DOHH2 (cell line): ENCODE measurements around the gene PLCB2.

Source experiments
- H3F3A ChIP-seq: fragments of 200-600 bp; sonication (generic), shearing (Covaris generic); 2 replicates; pipeline ENCODE4 v1.6.0; 2016; ENCODE audit warnings: antibody characterized with exemption, mild to moderate bottlenecking; ENCODE audit not compliant: control insufficient read depth, insufficient read depth
- H3K27ac ChIP-seq: fragments of 200-600 bp; sonication (generic); 2 replicates; pipeline ENCODE4 v1.5.1; 2014; ENCODE audit warnings: low read depth, mild to moderate bottlenecking, low read length, moderate library complexity
- H3K27me3 ChIP-seq: fragments of 200-600 bp; sonication (generic); 2 replicates; pipeline ENCODE4 v1.6.1; 2014; ENCODE audit warnings: mild to moderate bottlenecking, low read length, mixed read lengths; ENCODE audit not compliant: control insufficient read depth
- H3K36me3 ChIP-seq: fragments of 200-600 bp; sonication (generic); 2 replicates; pipeline ENCODE4 v1.6.1; 2014; ENCODE audit warnings: mild to moderate bottlenecking, low read length, moderate library complexity, mixed read lengths; ENCODE audit not compliant: control insufficient read depth
- H3K4me1 ChIP-seq: fragments of 200-600 bp; sonication (generic); 2 replicates; pipeline ENCODE4 v1.6.1; 2014; ENCODE audit warnings: mild to moderate bottlenecking, low read length, mixed read lengths; ENCODE audit not compliant: control insufficient read depth
- H3K4me2 ChIP-seq: fragments of 200-600 bp; sonication (generic); 2 replicates; pipeline ENCODE4 v1.6.0; 2014; ENCODE audit warnings: mild to moderate bottlenecking, low read length, moderate library complexity
- H3K4me3 ChIP-seq: fragments of 200-600 bp; sonication (generic); 2 replicates; pipeline ENCODE4 v1.5.1; 2014; ENCODE audit warnings: mild to moderate bottlenecking, low read length, mixed read lengths
- H3K79me2 ChIP-seq: fragments of 200-600 bp; sonication (generic); 2 replicates; pipeline ENCODE4 v1.6.1; 2014; ENCODE audit warnings: mild to moderate bottlenecking, low read length, mixed read lengths; ENCODE audit not compliant: control insufficient read depth
- H3K9me2 ChIP-seq: fragments of 200-600 bp; sonication (generic); replicated peaks from 2 replicates; pipeline ENCODE4 v1.6.1; 2014; ENCODE audit warnings: mild to moderate bottlenecking, low read length, mixed read lengths; ENCODE audit not compliant: control insufficient read depth
- H3K9me3 ChIP-seq: fragments of 200-600 bp; sonication (generic); 2 replicates; pipeline ENCODE4 v1.6.1; 2014; ENCODE audit warnings: antibody characterized with exemption, low read length, mixed read lengths; ENCODE audit not compliant: control insufficient read depth, insufficient read depth
- H4K20me1 ChIP-seq: fragments of 200-600 bp; sonication (generic); 2 replicates; pipeline ENCODE4 v1.6.0; 2014; ENCODE audit warnings: low read depth, mild to moderate bottlenecking, antibody characterized with exemption, low read length, moderate library complexity; ENCODE audit not compliant: control insufficient read depth, insufficient read depth
- EZH2phosphoT487 ChIP-seq: fragments of 200-600 bp; sonication (generic); IDR thresholded peaks from 2 replicates; pipeline ENCODE4 v1.6.1; 2017; ENCODE audit warnings: borderline replicate concordance, mild to moderate bottlenecking, antibody characterized with exemption, low read length, moderate library complexity, mixed read lengths
- TF ChIP-seq, protein P1 (sequence below): fragments of 200-600 bp; sonication (generic); IDR thresholded peaks from one replicate; pipeline ENCODE4 v1.5.1; 2014; ENCODE audit warnings: antibody characterized with exemption, mild to moderate bottlenecking, low read depth, low read length; ENCODE audit not compliant: poor library complexity, severe bottlenecking

PLCB2 gene

DNA sequence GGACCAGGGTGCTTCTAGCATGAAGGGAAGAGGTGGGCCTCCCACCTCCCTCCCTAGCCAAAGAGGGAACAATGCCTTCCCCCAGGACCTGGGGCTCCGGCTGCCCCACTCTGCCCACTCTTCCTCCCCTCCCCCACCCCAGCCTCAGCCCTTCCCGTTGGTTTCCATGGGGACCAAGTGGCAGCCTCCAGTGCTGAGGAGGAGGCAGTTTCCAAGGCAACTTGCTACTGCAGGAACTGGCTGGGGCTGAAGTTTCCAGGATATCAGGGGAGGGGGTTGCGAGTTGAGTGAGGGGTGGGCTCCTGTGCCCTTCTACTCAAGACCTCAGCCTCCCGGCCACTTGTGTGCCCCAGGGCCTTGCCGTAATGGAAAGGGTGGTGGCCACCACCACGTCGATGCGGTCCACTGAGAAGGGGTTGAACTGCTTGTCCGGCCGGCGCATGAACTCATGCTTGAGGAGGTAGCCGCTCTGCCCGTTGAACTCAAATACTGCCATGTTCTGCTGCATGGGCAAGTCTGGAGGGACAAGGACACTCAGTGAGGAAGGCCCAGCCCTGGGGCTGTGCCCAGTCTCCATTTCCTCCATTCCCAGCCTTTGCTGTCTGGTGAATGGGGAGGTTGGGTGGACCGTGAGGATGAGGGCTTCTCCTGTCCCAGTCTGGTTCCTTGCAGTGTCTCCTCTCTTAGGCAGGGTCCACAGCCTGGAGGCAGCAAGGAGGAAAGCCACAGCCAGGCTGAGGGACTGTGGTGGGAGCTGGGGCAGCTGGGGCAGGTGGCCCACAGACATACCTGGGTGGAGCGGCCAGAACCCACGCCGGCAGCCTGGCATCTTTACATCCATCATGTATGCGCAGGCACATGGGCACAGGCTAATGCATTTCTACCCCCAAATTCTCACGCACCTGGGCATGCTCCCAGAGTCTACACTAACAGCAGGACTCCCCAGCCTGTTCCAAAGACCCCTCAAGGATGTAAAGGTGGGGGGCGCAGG lies 13.5 kb downstream of the PLCB2 start:
- no peaks in the 10 kb centered on the region for H3F3A ChIP-seq
- no peak overlapping the region for H3K4me3 ChIP-seq
- TF ChIP-seq, protein P1, sequence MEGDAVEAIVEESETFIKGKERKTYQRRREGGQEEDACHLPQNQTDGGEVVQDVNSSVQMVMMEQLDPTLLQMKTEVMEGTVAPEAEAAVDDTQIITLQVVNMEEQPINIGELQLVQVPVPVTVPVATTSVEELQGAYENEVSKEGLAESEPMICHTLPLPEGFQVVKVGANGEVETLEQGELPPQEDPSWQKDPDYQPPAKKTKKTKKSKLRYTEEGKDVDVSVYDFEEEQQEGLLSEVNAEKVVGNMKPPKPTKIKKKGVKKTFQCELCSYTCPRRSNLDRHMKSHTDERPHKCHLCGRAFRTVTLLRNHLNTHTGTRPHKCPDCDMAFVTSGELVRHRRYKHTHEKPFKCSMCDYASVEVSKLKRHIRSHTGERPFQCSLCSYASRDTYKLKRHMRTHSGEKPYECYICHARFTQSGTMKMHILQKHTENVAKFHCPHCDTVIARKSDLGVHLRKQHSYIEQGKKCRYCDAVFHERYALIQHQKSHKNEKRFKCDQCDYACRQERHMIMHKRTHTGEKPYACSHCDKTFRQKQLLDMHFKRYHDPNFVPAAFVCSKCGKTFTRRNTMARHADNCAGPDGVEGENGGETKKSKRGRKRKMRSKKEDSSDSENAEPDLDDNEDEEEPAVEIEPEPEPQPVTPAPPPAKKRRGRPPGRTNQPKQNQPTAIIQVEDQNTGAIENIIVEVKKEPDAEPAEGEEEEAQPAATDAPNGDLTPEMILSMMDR: no peak
- no peak for TF ChIP-seq EZH2phosphoT487
- no peaks in the 10 kb centered on the region for H4K20me1 ChIP-seq
- H3K4me2 ChIP-seq: no peak overlapping the region
- no peaks in the 10 kb centered on the region for H3K79me2 ChIP-seq
- no peak overlapping the region for H3K27ac ChIP-seq
- H3K27me3 ChIP-seq: no peaks in the 10 kb centered on the region
- no peaks in the 10 kb centered on the region for H3K9me2 ChIP-seq
- peaks cover 11% of the 10 kb centered on the region for H3K4me1 ChIP-seq
- no peaks in the 10 kb centered on the region for H3K36me3 ChIP-seq
- H3K9me3 ChIP-seq: no peaks in the 10 kb centered on the region

DNA sequence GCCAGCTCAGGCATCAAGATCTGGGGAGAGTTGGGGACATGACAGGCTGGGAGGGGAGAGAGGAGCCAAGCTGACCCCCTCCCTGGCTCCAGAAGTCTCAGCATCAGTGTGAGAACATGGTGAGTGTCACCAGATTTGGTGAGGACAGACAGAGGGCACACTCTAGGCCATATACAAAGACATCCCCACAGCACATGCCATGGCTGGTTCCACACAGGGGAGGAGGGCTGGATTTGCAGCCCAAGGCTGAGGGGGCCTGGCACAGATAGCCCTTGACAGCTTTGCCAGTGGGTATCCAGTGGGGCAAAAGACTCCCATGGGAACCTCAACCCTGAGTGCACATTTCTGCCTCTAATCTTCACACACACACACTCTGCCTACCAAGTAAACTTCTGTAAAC lies 14.7 kb downstream of the PLCB2 start:
- no peak for TF ChIP-seq EZH2phosphoT487
- TF ChIP-seq, protein P1: no peak
- no peaks in the 10 kb centered on the region for H3K9me2 ChIP-seq
- no peak overlapping the region for H3K4me3 ChIP-seq
- peaks cover 11% of the 10 kb centered on the region for H3K4me1 ChIP-seq
- no peak overlapping the region for H3K27ac ChIP-seq
- H3K9me3 ChIP-seq: no peaks in the 10 kb centered on the region
- no peaks in the 10 kb centered on the region for H3K27me3 ChIP-seq
- no peak overlapping the region for H3K4me2 ChIP-seq
- no peaks in the 10 kb centered on the region for H4K20me1 ChIP-seq
- no peaks in the 10 kb centered on the region for H3K79me2 ChIP-seq
- no peaks in the 10 kb centered on the region for H3F3A ChIP-seq
- H3K36me3 ChIP-seq: no peaks in the 10 kb centered on the region

DNA sequence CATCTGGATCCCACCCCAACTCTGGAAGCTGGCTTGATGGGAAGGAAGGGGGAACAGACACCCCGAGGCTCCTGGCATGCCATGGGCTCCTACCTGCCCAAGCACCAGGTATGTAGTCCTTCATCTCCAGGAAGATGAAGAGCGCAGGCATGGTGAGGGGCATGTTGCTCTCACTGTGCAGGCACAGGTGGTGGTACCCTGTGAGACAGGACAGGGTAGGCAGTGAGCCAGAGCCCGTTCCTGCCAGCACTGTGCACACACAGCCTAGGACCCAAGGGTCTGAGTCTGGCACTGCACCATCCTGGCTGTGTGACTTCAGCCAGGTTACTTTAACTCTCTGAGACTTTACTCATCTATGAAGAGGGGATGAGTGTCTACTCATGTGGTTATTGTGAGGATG lies 15.5 kb downstream of the PLCB2 start:
- no peaks in the 10 kb centered on the region for H3K9me2 ChIP-seq
- no peaks in the 10 kb centered on the region for H3K36me3 ChIP-seq
- TF ChIP-seq EZH2phosphoT487: no peak
- TF ChIP-seq, protein P1: no peak
- H3K27ac ChIP-seq: no peak overlapping the region
- peaks cover 11% of the 10 kb centered on the region for H3K4me1 ChIP-seq
- H3K4me2 ChIP-seq: no peak overlapping the region
- no peaks in the 10 kb centered on the region for H3F3A ChIP-seq
- H3K79me2 ChIP-seq: no peaks in the 10 kb centered on the region
- no peaks in the 10 kb centered on the region for H3K9me3 ChIP-seq
- H3K27me3 ChIP-seq: no peaks in the 10 kb centered on the region
- no peaks in the 10 kb centered on the region for H4K20me1 ChIP-seq
- no peak overlapping the region for H3K4me3 ChIP-seq
